Gastroesophageal sphincter (tissue), 3 donors: ENCODE data around the gene ADGRG6.

Experiments
- CTCF ChIP-seq, 4 experiments: fragments of 200-600 bp in 2 of 4; fragments of 450-650 bp in 2 of 4; sonication (generic) in 1 of 4; IDR thresholded peaks; one replicate each; pipeline ENCODE4 v1.5.1; 2017 to 2019; ENCODE audit warnings: antibody characterized with exemption in 4 of 4, mild to moderate bottlenecking in 2 of 4, moderate library complexity in 2 of 4
- EP300 ChIP-seq: sonication (generic); formaldehyde crosslinking; IDR thresholded peaks from one replicate; pipeline ENCODE4 v1.6.1; 2017; ENCODE audit warnings: antibody characterized with exemption, mild to moderate bottlenecking
- POLR2A ChIP-seq, 2 donors: fragments of 450-650 bp; IDR thresholded peaks; one replicate each; pipeline ENCODE4 v1.6.1; 2017; ENCODE audit warnings: antibody characterized with exemption in 2 of 2, mild to moderate bottlenecking in 2 of 2, moderate library complexity in 1 of 2

- TF ChIP-seq CTCF (IDR thresholded peaks at IDR 0.05), result no peak
- TF ChIP-seq POLR2A (IDR thresholded peaks at IDR 0.05), result no peak
- TF ChIP-seq EP300, result no peak
Observed at GRCh38 chr6:142407685-142408273, 106.0 kb downstream of the ADGRG6 start.
